AG04450 (cell line): Measurements from ENCODE around the gene ASB18. TPM values are rescaled to one million over a fixed set of nuclear protein-coding genes. Genes with fewer than 3 reads are reported as not detected.

Source experiments
- CTCF ChIA-PET: fragments of 300-600, 350-600 bp; formaldehyde crosslinking; extraction: SDS; loops from one replicate; lab custom pipeline; 2022; ENCODE audit warnings: antibody characterized with exemption, inconsistent platforms; lab: Charles Lee
- POLR2A ChIA-PET: fragments of 350-600 bp; formaldehyde crosslinking; extraction: SDS; loops from one replicate; lab custom pipeline; 2021; ENCODE audit warnings: antibody characterized with exemption, inconsistent platforms; lab: Yijun Ruan, JAX
- DNase-seq: peaks from one replicate; pipeline ENCODE4 v3.0.0-alpha.2; 2011; ENCODE audit warnings: low read depth, low spot score
- H3K27ac ChIP-seq: one replicate; pipeline ENCODE4 v1.5.1; 2012; ENCODE audit warnings: low read depth, low read length, control low read depth
- H3K27me3 ChIP-seq: one replicate; pipeline ENCODE4 v1.6.0; 2012; ENCODE audit warnings: low read length; ENCODE audit not compliant: control insufficient read depth, insufficient read depth
- H3K4me3 ChIP-seq: 2 replicates; pipeline ENCODE4 v1.5.1; 2011; ENCODE audit warnings: mild to moderate bottlenecking, low read depth, low read length, control low read depth
- H3K9me3 ChIP-seq: 2 replicates; pipeline ENCODE4 v1.5.1; 2012; ENCODE audit warnings: low read length; ENCODE audit not compliant: control insufficient read depth, insufficient read depth
- polyA plus RNA-seq: library from polyadenylated mRNA; depleted of rRNA; stranded (reverse); fragments of >200 nt; gene quantifications from 2 replicates; pipeline ENCODE4 v1.2.3, GENCODE V29; 2011
- TF ChIP-seq, protein P1 (sequence below): IDR thresholded peaks from 2 replicates; pipeline ENCODE4 v1.5.1; 2011; ENCODE audit warnings: low read depth, low read length, control low read depth, inconsistent platforms

Gene ASB18
- polyA plus RNA-seq, 1 experiment: not detected

DNA sequence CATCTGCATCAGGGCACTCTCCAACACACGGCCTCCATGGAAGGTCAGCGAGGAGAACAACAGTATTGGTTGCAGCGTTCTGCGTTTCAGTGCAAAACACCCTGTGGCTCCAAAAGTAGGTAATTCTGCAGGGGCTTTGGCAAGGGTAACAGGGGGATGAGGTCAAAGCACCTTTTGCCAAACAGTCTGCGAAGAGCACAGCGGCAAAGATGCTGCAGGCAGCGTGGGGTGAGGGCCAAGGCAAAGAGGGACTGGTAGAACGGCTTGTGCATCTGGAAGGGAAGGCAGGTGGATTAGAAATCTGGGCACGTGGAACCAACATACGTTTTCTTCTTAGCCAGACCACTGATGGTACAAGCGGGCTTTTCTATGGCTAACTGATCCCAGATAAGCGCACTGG lies 69.4 kb downstream of the ASB18 start:
- TF ChIP-seq, protein P1, sequence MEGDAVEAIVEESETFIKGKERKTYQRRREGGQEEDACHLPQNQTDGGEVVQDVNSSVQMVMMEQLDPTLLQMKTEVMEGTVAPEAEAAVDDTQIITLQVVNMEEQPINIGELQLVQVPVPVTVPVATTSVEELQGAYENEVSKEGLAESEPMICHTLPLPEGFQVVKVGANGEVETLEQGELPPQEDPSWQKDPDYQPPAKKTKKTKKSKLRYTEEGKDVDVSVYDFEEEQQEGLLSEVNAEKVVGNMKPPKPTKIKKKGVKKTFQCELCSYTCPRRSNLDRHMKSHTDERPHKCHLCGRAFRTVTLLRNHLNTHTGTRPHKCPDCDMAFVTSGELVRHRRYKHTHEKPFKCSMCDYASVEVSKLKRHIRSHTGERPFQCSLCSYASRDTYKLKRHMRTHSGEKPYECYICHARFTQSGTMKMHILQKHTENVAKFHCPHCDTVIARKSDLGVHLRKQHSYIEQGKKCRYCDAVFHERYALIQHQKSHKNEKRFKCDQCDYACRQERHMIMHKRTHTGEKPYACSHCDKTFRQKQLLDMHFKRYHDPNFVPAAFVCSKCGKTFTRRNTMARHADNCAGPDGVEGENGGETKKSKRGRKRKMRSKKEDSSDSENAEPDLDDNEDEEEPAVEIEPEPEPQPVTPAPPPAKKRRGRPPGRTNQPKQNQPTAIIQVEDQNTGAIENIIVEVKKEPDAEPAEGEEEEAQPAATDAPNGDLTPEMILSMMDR: no peak
- H3K27ac ChIP-seq: no peak overlapping the region
- CTCF ChIA-PET: interaction anchor here (0.5 to 1.4 kb wide), 2 partner anchors 16 to 416 kb away, joined by 3 read pairs; no protein-coding TSS in a partner anchor
- no peaks in the 10 kb centered on the region for H3K27me3 ChIP-seq
- H3K4me3 ChIP-seq: no peak overlapping the region
- POLR2A ChIA-PET: no interaction called here
- DNase-seq: no peak
- no peaks in the 10 kb centered on the region for H3K9me3 ChIP-seq

DNA sequence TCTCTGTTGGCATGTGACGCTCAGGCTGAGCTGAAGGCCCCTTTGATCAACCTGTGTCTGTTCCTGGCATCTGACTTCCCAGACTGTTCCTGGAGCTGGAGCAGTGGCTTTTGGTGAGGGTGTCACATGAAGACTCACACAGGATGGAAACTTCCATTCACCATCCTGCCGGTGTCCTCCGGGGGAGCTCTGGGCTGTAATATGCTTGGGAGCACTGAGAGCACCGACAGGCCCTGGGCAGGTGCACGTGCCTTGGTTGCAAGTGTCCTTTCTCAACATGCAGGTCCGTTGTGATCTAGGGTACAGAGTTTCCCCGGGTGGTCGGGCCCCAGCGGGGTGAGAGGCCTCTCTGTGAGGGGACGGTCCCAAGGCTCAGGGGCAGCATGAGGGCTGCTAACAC lies 71.2 kb downstream of the ASB18 start:
- TF ChIP-seq, protein P1: no peak
- Histone ChIP-seq H3K27me3 (no peaks in the 10 kb centered on the region), H3K27ac (no peak overlapping the region), H3K4me3 (no peak overlapping the region), H3K9me3 (no peaks in the 10 kb centered on the region)
- ChIA-PET CTCF (interaction anchor here (0.7 to 1.3 kb wide), 2 partner anchors 10 to 12 kb away, joined by 3 read pairs; no protein-coding TSS in a partner anchor), POLR2A (no interaction called here)
- DNase-seq: no peak

DNA sequence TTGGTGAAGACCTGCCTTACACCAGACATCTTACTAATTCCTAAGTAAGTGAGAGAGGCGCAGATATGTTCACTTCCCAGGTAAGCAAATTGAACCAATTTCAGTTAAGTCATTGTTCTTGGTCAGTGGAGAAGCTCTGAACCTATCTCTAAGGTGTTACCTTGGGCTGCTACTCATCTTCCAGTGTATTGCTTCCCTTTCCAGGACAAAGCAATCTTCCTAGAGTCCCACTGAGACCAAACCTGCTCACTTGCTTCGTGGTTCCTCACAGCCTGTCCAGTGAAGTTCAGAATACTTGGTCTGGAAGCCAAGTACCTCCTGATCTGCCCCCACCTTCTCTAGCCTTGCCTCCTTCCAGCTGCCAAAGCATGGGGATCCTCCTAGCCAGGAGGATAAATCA lies 73.5 kb downstream of the ASB18 start:
- Histone ChIP-seq H3K27me3 (no peaks in the 10 kb centered on the region), H3K27ac (no peak overlapping the region), H3K9me3 (no peaks in the 10 kb centered on the region), H3K4me3 (no peak overlapping the region)
- ChIA-PET CTCF (interaction anchor here (2.9 kb wide), 1 partner anchor 11 kb away, joined by 15 read pairs; no protein-coding TSS in a partner anchor), POLR2A (no interaction called here)
- DNase-seq: no peak
- TF ChIP-seq, protein P1: no peak

DNA sequence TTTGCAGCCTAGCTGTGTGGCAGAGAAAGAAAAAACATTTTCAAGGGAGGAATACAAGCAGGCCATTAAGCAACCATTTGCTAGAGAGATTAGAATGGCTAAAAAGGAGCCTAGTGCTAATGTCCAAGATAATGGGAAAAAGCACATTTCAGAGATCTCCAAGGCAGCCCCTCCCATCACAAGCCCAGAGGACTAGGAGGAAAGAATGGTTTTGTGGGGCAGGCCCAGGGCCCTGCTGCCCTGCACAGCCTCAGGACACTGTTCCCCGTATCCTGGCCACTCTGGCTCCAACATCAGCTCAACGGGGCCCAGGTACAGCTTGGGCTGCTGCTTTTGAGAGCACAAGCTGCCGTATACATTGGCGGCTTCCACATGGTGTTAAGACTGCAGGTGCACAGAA lies 79.5 kb downstream of the ASB18 start:
- no peak for DNase-seq
- ChIA-PET POLR2A (no interaction called here), CTCF (interaction anchor here (5.0 to 12.7 kb wide), 2 partner anchors 405 to 418 kb away, joined by 67 to 368 read pairs; no protein-coding TSS in a partner anchor)

DNA sequence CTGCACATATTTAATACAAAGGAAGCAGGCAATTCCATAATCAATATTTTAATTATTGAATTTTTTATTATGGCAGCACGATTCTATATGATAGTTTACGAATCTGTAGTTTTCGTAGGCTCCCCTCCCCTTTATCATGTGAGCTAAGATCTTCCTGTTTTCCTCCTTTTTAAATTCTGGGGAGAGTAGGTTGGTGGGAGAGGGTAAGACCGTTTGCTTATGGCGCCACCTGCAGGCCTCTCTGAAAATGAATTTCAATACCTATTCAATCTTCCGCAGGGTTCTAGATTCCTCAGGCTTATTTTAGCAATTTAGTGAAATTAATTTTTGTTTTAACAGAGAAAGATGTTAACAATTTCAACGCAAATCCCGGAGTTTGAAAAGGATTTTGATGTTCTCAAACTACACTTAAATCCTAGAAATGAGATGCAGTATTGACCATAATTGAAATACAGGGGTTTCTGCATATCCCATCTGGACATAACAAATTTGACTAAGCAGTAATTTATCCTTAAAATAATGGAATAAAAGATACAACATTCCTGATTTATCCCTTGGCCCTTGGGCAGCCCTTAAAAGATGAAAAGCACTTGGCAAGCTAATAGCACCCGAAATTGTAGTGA lies 83.3 kb downstream of the ASB18 start:
- POLR2A ChIA-PET: interaction anchor here (0.6 kb wide), 1 partner anchor 414 kb away, joined by 4 read pairs; no protein-coding TSS in a partner anchor
- H3K9me3 ChIP-seq: peaks cover 13% of the 10 kb centered on the region
- TF ChIP-seq, protein P1: peak; percentile 78
- peak; percentile 33 for DNase-seq
- H3K27ac ChIP-seq: no peak overlapping the region
- H3K27me3 ChIP-seq: peaks cover 22% of the 10 kb centered on the region
- no peak overlapping the region for H3K4me3 ChIP-seq
- CTCF ChIA-PET: interaction anchor here (0.5 to 12.7 kb wide), 39 partner anchors 8 to 602 kb away, joined by 3 to 368 read pairs (median 4); no protein-coding TSS in a partner anchor

More for the DNA sequence above, 79.5 kb downstream of the ASB18 start:
- H3K27ac ChIP-seq: no peak overlapping the region
- H3K9me3 ChIP-seq: peaks cover 6% of the 10 kb centered on the region
- H3K4me3 ChIP-seq: no peak overlapping the region
- H3K27me3 ChIP-seq: peaks cover 9% of the 10 kb centered on the region
- TF ChIP-seq, protein P1: no peak
